H9 (cell line): ENCODE results near the gene AQP2. TPM values are rescaled to one million over a fixed set of nuclear protein-coding genes. Genes with fewer than 3 reads are reported as not detected.

Experiments
- DNase-seq: peaks from one replicate; pipeline ENCODE4 v3.0.0-alpha.2; 2017
- H2AFZ ChIP-seq: one replicate; pipeline ENCODE4 v1.6.1; 2013; ENCODE audit warnings: mild to moderate bottlenecking, low read length, control low read depth, moderate library complexity
- H2AK5ac ChIP-seq: 2 replicates; pipeline ENCODE4 v1.6.1; 2013; ENCODE audit warnings: low read length, control low read depth, mixed read lengths; ENCODE audit not compliant: insufficient read length
- H2BK120ac ChIP-seq: one replicate; pipeline ENCODE4 v1.6.1; 2013; ENCODE audit warnings: low read depth, mild to moderate bottlenecking, low read length, control low read depth, inconsistent platforms; ENCODE audit not compliant: poor library complexity, severe bottlenecking
- H2BK12ac ChIP-seq: 2 replicates; pipeline ENCODE4 v1.6.1; 2013; ENCODE audit warnings: low read length, control low read depth, mixed read lengths, low read depth; ENCODE audit not compliant: insufficient read length
- H2BK15ac ChIP-seq: 2 replicates; pipeline ENCODE4 v1.6.1; 2013; ENCODE audit warnings: low read depth, low read length, control low read depth
- H2BK20ac ChIP-seq: one replicate; pipeline ENCODE4 v1.6.1; 2013; ENCODE audit warnings: low read depth, mild to moderate bottlenecking, low read length, control low read depth, inconsistent platforms; ENCODE audit not compliant: poor library complexity, severe bottlenecking
- H2BK5ac ChIP-seq: 2 replicates; pipeline ENCODE4 v1.6.1; 2013; ENCODE audit warnings: low read length, control low read depth, mixed read lengths; ENCODE audit not compliant: insufficient read length
- H3K14ac ChIP-seq: 2 replicates; pipeline ENCODE4 v1.6.1; 2013; ENCODE audit warnings: low read length, control low read depth; ENCODE audit not compliant: insufficient read depth
- H3K18ac ChIP-seq: 2 replicates; pipeline ENCODE4 v1.6.1; 2013; ENCODE audit warnings: low read depth, mild to moderate bottlenecking, mixed read lengths, low read length, control low read depth; ENCODE audit not compliant: insufficient read length
- H3K23ac ChIP-seq: 2 replicates; pipeline ENCODE4 v1.6.1; 2013; ENCODE audit warnings: low read length, control low read depth, mixed read lengths, low read depth; ENCODE audit not compliant: insufficient read length
- H3K23me2 ChIP-seq: 2 replicates; pipeline ENCODE4 v1.6.1; 2013; ENCODE audit warnings: low read depth, mild to moderate bottlenecking, mixed read lengths, low read length, control low read depth; ENCODE audit not compliant: insufficient read length, poor library complexity, severe bottlenecking
- H3K27ac ChIP-seq: 2 replicates; pipeline ENCODE4 v1.5.1; 2013; ENCODE audit warnings: low read length, control low read depth, mixed read lengths, low read depth; ENCODE audit not compliant: insufficient read length
- H3K27me3 ChIP-seq: 2 replicates; pipeline ENCODE4 v1.6.1; 2013; ENCODE audit warnings: low read length, control low read depth, inconsistent platforms; ENCODE audit not compliant: insufficient read depth
- H3K4ac ChIP-seq: 2 replicates; pipeline ENCODE4 v1.6.1; 2013; ENCODE audit warnings: low read depth, mild to moderate bottlenecking, control low read depth, inconsistent platforms, low read length, moderate library complexity
- H3K4me1 ChIP-seq: 2 replicates; pipeline ENCODE4 v1.6.1; 2013; ENCODE audit warnings: low read length, control low read depth, inconsistent platforms; ENCODE audit not compliant: insufficient read depth
- H3K4me2 ChIP-seq: 2 replicates; pipeline ENCODE4 v1.6.1; 2013; ENCODE audit warnings: low read length, control low read depth, mixed read lengths; ENCODE audit not compliant: insufficient read length, insufficient read depth
- H3K56ac ChIP-seq: 2 replicates; pipeline ENCODE4 v1.6.1; 2013; ENCODE audit warnings: low read depth, mild to moderate bottlenecking, mixed read lengths, low read length, control low read depth; ENCODE audit not compliant: insufficient read length
- H3K79me1 ChIP-seq: 2 replicates; pipeline ENCODE4 v1.6.1; 2013; ENCODE audit warnings: low read depth, mild to moderate bottlenecking, moderate library complexity, low read length, control low read depth, inconsistent platforms; ENCODE audit not compliant: insufficient read depth, poor library complexity, severe bottlenecking
- H3K79me2 ChIP-seq: 2 replicates; pipeline ENCODE4 v1.6.1; 2013; ENCODE audit warnings: low read length, control low read depth, inconsistent platforms; ENCODE audit not compliant: insufficient read depth
- H3K9ac ChIP-seq: 2 replicates; pipeline ENCODE4 v1.6.1; 2013; ENCODE audit warnings: low read length, control low read depth, mixed read lengths; ENCODE audit not compliant: insufficient read length; ENCODE audit errors: extremely low read depth
- H3K9me3 ChIP-seq: one replicate; pipeline ENCODE4 v1.6.1; 2013; ENCODE audit warnings: low read depth, low read length, inconsistent platforms; ENCODE audit not compliant: control insufficient read depth
- H3T11ph ChIP-seq: one replicate; pipeline ENCODE4 v1.6.1; 2013; ENCODE audit warnings: mild to moderate bottlenecking, low read length, control low read depth, inconsistent platforms
- H4K20me1 ChIP-seq: one replicate; pipeline ENCODE4 v1.6.1; 2013; ENCODE audit not compliant: control insufficient read depth, insufficient read length, insufficient read depth
- H4K5ac ChIP-seq: 2 replicates; pipeline ENCODE4 v1.6.1; 2013; ENCODE audit warnings: low read depth, mild to moderate bottlenecking, mixed read lengths, low read length, control low read depth; ENCODE audit not compliant: insufficient read length
- H4K8ac ChIP-seq: replicated peaks from 2 replicates; pipeline ENCODE4 v1.6.1; 2013; ENCODE audit warnings: low read length, control low read depth, mixed read lengths, low read depth; ENCODE audit not compliant: insufficient read length
- H4K91ac ChIP-seq: 2 replicates; pipeline ENCODE4 v1.6.1; 2013; ENCODE audit warnings: low read depth, mild to moderate bottlenecking, moderate library complexity, mixed read lengths, low read length, control low read depth; ENCODE audit not compliant: insufficient read length
- H3K27ac Mint-ChIP-seq, 3 experiments: 2 replicates in 2 of 3; 3 replicates in 1 of 3; pipeline ENCODE4 v1.8.0; 2020 to 2021; ENCODE audit warnings: mixed read lengths in 3 of 3, mild to moderate bottlenecking in 1 of 3, moderate library complexity in 1 of 3
- H3K27me3 Mint-ChIP-seq: 2 replicates; pipeline ENCODE4 v1.8.0; 2021; ENCODE audit warnings: low read depth, mild to moderate bottlenecking, moderate library complexity, mixed read lengths
- H3K36me3 Mint-ChIP-seq, 3 experiments: 2 replicates in 2 of 3; 3 replicates in 1 of 3; pipeline ENCODE4 v1.8.0; 2020 to 2021; ENCODE audit warnings: low read depth in 3 of 3, mixed read lengths in 3 of 3; ENCODE audit not compliant: insufficient read depth in 1 of 3
- H3K4me1 Mint-ChIP-seq, 2 experiments: 2 replicates each; pipeline ENCODE4 v1.8.0; 2020; ENCODE audit warnings: mixed read lengths in 2 of 2
- H3K4me3 Mint-ChIP-seq, 2 experiments: 2 replicates in 1 of 2; 3 replicates in 1 of 2; pipeline ENCODE4 v1.8.0; 2020 to 2021; ENCODE audit warnings: mild to moderate bottlenecking in 2 of 2, mixed read lengths in 2 of 2, moderate library complexity in 1 of 2
- H3K9me3 Mint-ChIP-seq, 2 experiments: 2 replicates in 1 of 2; 3 replicates in 1 of 2; pipeline ENCODE4 v1.8.0; 2020; ENCODE audit warnings: mild to moderate bottlenecking in 2 of 2, mixed read lengths in 2 of 2, moderate library complexity in 1 of 2
- WGBS: extraction: QIAGEN DNeasy Blood & Tissue Kit; methylation state at CpG from one replicate; pipeline ENCODE4 v1.1.7; 2013; ENCODE audit warnings: missing lambda C conversion rate, low lambda C conversion rate, mixed read lengths; ENCODE audit not compliant: insufficient read length; ENCODE audit errors: extremely low coverage; 5-methylcytosine and 5-hydroxymethylcytosine counted together
- total RNA-seq: library from RNA; stranded (reverse); gene quantifications from 2 replicates; pipeline ENCODE4 v1.2.1, GENCODE V29; 2021
- TF ChIP-seq, protein P1 (sequence below): fragments of 200-600 bp; sonication (generic); conservative IDR thresholded peaks from 3 replicates; pipeline ENCODE4 v1.8.0; 2021; ENCODE audit warnings: antibody characterized with exemption, mild to moderate bottlenecking

The AQP2 gene
- total RNA-seq, 1 experiment from 2014 or later: not detected

DNA sequence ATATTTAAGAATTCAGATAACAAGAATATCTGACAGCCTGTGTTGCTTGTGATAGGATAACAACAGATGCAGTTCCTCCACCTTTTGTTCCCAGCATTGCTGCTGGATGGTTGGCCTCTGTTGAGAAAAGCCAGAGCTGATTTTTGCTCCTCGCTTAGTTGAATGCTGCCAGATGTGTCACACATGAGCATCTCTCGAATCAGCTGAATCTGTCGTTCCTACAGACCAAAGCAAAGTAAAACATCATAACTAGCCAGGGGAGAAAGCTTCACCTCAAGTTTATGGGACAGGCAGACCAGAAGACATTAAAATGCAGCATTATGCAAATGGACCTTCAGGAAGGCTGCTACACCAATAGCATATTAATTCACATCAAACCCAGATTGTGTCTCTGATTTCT, 54.6 kb downstream of the AQP2 start:
- Histone ChIP-seq H3K18ac (no peak overlapping the region), H3K4me2 (no peak overlapping the region), H2BK12ac (no peak overlapping the region), H3K79me2 (no peaks in the 10 kb centered on the region), H2BK20ac (no peak overlapping the region), H3K9ac (no peak overlapping the region), H2BK120ac (no peak overlapping the region), H2BK15ac (no peak overlapping the region), H3K4ac (no peak overlapping the region), H4K8ac (no peak overlapping the region), H3T11ph (no peak overlapping the region), H4K91ac (no peak overlapping the region), H3K23me2 (no peaks in the 10 kb centered on the region), H2AK5ac (no peak overlapping the region), H3K23ac (no peak overlapping the region), H3K14ac (no peak overlapping the region), H2AFZ (no peak overlapping the region), H3K27ac (no peak overlapping the region), H2BK5ac (no peak overlapping the region), H4K20me1 (no peaks in the 10 kb centered on the region), H4K5ac (no peak overlapping the region), H3K27me3 (no peaks in the 10 kb centered on the region), H3K9me3 (no peaks in the 10 kb centered on the region), H3K79me1 (peaks cover 3% of the 10 kb centered on the region), H3K56ac (no peak overlapping the region), H3K4me1 (no peaks in the 10 kb centered on the region)
- TF ChIP-seq, protein P1, sequence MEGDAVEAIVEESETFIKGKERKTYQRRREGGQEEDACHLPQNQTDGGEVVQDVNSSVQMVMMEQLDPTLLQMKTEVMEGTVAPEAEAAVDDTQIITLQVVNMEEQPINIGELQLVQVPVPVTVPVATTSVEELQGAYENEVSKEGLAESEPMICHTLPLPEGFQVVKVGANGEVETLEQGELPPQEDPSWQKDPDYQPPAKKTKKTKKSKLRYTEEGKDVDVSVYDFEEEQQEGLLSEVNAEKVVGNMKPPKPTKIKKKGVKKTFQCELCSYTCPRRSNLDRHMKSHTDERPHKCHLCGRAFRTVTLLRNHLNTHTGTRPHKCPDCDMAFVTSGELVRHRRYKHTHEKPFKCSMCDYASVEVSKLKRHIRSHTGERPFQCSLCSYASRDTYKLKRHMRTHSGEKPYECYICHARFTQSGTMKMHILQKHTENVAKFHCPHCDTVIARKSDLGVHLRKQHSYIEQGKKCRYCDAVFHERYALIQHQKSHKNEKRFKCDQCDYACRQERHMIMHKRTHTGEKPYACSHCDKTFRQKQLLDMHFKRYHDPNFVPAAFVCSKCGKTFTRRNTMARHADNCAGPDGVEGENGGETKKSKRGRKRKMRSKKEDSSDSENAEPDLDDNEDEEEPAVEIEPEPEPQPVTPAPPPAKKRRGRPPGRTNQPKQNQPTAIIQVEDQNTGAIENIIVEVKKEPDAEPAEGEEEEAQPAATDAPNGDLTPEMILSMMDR: no peak
- Mint-ChIP-seq H3K9me3 (no peaks in the 10 kb centered on the region), H3K36me3 (peaks cover 14 to 66% (median 60%) of the 10 kb centered on the region in 3 experiments; a peak in 6 of 7 replicates), H3K27ac (no peak overlapping the region), H3K27me3 (no peaks in the 10 kb centered on the region), H3K4me3 (no peak overlapping the region), H3K4me1 (no peaks in the 10 kb centered on the region)
- no peak for DNase-seq
- WGBS: no CpG with 5 or more reads among the region's 3 CpGs
